ENCODE results near the gene ZACN. TPM values are rescaled to one million over a fixed set of nuclear protein-coding genes. Genes with fewer than 3 reads are reported as not detected.

Gene ZACN
- total RNA-seq, 2 donors from 2014 or later: 6.5 to 13.5 TPM

DNA sequence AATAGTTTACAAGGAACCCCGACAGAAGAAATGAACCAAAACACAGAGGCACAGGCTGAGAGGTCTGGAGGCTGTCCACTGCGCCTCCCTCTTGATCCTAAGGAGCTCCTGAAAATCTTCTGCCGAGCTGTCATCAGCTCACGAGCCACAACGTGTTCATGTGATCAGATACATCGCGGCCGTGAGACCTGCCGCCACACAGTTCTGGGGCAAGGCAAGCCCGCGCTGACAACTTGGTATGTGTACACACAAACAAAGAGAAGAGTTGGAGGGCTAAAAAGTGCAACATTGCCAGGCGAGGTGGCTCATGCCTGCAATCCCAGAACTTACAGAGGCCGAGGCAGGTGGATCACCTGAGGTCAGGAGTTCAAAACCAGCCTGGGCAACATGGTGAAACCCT is 17.0 kb downstream of the ZACN start:
- Mint-ChIP-seq H3K4me1 (peaks cover 4% of the 10 kb centered on the region), H3K36me3 (ENCODE audit: low read depth) (peaks cover 86% of the 10 kb centered on the region), H3K27ac (no peak overlapping the region), H3K4me3 (no peak overlapping the region), H3K27me3 (no peaks in the 10 kb centered on the region), H3K9me3 (no peaks in the 10 kb centered on the region)
- ATAC-seq (replicated peaks): no peak

- Mint-ChIP-seq H3K4me3 (no peak overlapping the region), H3K36me3 (ENCODE audit: low read depth) (peaks cover 86% of the 10 kb centered on the region), H3K27ac (no peak overlapping the region), H3K27me3 (no peaks in the 10 kb centered on the region), H3K9me3 (no peaks in the 10 kb centered on the region), H3K4me1 (peaks cover 12% of the 10 kb centered on the region)
- ATAC-seq (replicated peaks): no peak
Observed at GRCh38 chr17:76097716-76098295, 18.8 kb downstream of the ZACN start.

DNA sequence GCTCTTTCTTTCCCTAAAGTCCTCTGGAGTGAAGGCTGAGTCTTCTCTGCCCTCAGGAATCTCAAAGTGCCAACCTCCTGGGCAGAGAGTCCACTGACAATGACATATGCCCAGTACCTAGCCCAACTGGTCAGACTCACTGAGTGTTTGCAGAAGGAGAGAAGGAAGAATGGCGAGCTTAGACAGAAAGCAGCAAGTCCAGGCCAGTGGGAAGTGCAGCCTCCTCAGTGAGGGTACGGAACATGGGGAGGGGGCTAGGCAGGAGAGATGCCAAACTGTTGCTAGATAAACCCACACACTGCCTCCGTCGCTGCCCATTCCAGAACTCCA is 23.9 kb downstream of the ZACN start:
- Mint-ChIP-seq H3K27ac (peak overlapping the region; percentile 97), H3K4me3 (peak overlapping the region; percentile 94), H3K9me3 (no peaks in the 10 kb centered on the region), H3K27me3 (no peaks in the 10 kb centered on the region), H3K36me3 (ENCODE audit: low read depth) (peaks cover 47% of the 10 kb centered on the region), H3K4me1 (peaks cover 12% of the 10 kb centered on the region)
- ATAC-seq (replicated peaks): no peak

GRCh38 chr17:76103274-76104139 is 24.5 kb downstream of the ZACN start, which contains the start of gene EXOC7:
Gene EXOC7, minus strand, starts transcription at chr17:76103787. Its CDS starts 95 bp downstream, at chr17:76103692.
- Mint-ChIP-seq H3K27ac (peak within 1 kb of the TSS; percentile 97), H3K4me3 (peak within 1 kb of the TSS; percentile 94), H3K9me3 (no peaks in the 10 kb centered on the region), H3K36me3 (ENCODE audit: low read depth) (peaks cover 41% of the 10 kb centered on the region), H3K4me1 (peaks cover 12% of the 10 kb centered on the region), H3K27me3 (no peaks in the 10 kb centered on the region)
- ATAC-seq (replicated peaks): peak; percentile 95

GRCh38 chr17:76104140-76104895 is 25.3 kb downstream of the ZACN start:
- Mint-ChIP-seq H3K27me3 (no peaks in the 10 kb centered on the region), H3K4me1 (peaks cover 12% of the 10 kb centered on the region), H3K9me3 (no peaks in the 10 kb centered on the region), H3K27ac (peak overlapping the region; percentile 97), H3K4me3 (peak overlapping the region; percentile 94), H3K36me3 (ENCODE audit: low read depth) (peaks cover 33% of the 10 kb centered on the region)
- ATAC-seq (replicated peaks): no peak

DNA sequence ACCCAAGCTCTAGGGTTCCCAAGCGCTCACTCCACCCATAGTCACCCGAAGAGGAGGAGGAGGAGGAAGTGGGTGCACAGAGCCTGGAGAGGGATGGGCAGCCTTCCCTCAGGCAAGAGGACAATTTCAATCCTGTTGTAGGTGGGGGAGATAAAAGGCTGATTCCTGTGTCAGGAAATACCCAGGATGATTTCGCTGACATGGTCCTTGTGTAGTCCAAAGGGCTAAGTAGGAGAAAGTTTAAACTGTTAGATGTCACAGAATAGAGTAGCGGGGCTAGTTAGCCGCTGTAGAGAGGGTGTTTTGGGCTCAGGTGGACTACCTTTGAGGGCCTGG is 25.9 kb downstream of the ZACN start:
- Mint-ChIP-seq H3K4me1 (peaks cover 11% of the 10 kb centered on the region), H3K27ac (peak overlapping the region; percentile 72), H3K36me3 (ENCODE audit: low read depth) (peaks cover 27% of the 10 kb centered on the region), H3K27me3 (no peaks in the 10 kb centered on the region), H3K4me3 (peak overlapping the region; percentile 94), H3K9me3 (no peaks in the 10 kb centered on the region)
- ATAC-seq (replicated peaks): no peak

DNA sequence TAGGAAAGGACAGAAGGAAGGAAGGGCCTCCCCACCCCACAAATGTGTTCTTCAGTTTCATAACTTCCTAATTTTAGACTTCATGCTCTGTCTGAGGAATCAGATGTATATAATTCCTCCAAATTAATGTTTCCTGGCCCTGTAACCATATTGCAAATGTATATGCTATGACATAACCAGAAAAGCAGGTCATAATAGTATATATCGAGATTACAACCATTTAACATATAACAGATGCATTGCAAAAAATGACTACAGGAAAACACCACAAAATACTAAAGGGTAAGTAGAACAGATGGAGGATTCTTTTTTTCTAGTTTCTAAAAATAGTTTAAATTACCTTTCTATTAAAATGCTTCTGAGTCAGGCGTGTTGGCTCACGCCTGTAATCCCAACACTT is 27.7 kb downstream of the ZACN start:
- Mint-ChIP-seq H3K9me3 (no peaks in the 10 kb centered on the region), H3K27ac (no peak overlapping the region), H3K4me1 (peaks cover 4% of the 10 kb centered on the region), H3K4me3 (no peak overlapping the region), H3K36me3 (ENCODE audit: low read depth) (peaks cover 13% of the 10 kb centered on the region), H3K27me3 (no peaks in the 10 kb centered on the region)
- no peak for ATAC-seq (replicated peaks)

DNA sequence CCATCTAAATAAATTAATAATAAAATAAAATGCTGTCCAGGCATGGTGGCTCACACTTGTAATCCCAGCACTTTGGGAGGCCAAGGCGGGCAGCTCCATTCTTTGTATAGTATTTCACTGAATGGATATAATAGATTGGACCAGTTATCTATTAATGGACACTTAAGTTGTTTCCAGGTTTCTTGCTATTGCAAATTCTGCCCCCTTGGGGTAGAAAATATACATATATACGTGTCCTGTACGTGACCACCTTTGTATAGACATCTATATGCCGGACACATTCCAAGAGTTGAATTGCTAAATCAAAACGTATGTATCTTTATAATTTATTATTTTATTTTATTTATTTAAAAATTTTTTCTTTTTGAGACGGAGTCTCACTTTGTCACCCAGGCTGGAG is 28.5 kb downstream of the ZACN start:
- Mint-ChIP-seq H3K27ac (no peak overlapping the region), H3K4me3 (no peak overlapping the region), H3K4me1 (no peaks in the 10 kb centered on the region), H3K9me3 (no peaks in the 10 kb centered on the region), H3K36me3 (ENCODE audit: low read depth) (peaks cover 6% of the 10 kb centered on the region), H3K27me3 (no peaks in the 10 kb centered on the region)
- ATAC-seq (replicated peaks): no peak

DNA sequence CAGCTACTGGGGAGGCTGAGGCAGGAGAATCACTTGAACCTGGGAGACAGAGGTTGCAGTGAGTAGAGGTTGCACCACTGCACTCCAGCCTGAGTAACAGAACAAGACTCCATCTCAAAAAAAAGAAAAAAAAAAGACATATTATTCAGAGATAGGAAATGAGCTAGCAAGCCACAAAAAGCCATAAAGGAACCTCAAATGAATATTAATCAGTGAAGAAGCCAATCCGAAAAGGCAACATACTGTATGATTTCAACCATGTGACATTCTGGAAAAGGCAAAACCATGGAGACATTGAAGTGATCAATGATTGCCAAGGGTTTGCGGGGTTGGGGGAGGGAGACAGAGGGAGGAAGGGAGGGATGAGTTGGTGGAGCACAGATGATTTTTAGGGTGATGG is 33.0 kb downstream of the ZACN start:
- no peaks in the 10 kb centered on the region for H3K9me3 Mint-ChIP-seq
- H3K36me3 Mint-ChIP-seq (ENCODE audit: low read depth): no peaks in the 10 kb centered on the region
- no peaks in the 10 kb centered on the region for H3K4me1 Mint-ChIP-seq
- no peaks in the 10 kb centered on the region for H3K27me3 Mint-ChIP-seq
- ATAC-seq (replicated peaks): no peak
- H3K4me3 Mint-ChIP-seq: no peak overlapping the region
- H3K27ac Mint-ChIP-seq: no peak overlapping the region

GRCh38 chr17:76115138-76115754 is 36.3 kb downstream of the ZACN start:
- H3K27ac Mint-ChIP-seq: no peak overlapping the region
- H3K4me1 Mint-ChIP-seq: no peaks in the 10 kb centered on the region
- no peaks in the 10 kb centered on the region for H3K36me3 Mint-ChIP-seq (ENCODE audit: low read depth)
- no peak overlapping the region for H3K4me3 Mint-ChIP-seq
- H3K27me3 Mint-ChIP-seq: no peaks in the 10 kb centered on the region
- no peak for ATAC-seq (replicated peaks)
- H3K9me3 Mint-ChIP-seq: no peaks in the 10 kb centered on the region

GRCh38 chr17:76119409-76120371 is 40.7 kb downstream of the ZACN start:
- Mint-ChIP-seq H3K4me3 (no peak overlapping the region), H3K9me3 (no peaks in the 10 kb centered on the region), H3K27me3 (no peaks in the 10 kb centered on the region), H3K27ac (no peak overlapping the region), H3K36me3 (ENCODE audit: low read depth) (no peaks in the 10 kb centered on the region), H3K4me1 (peaks cover 4% of the 10 kb centered on the region)
- no peak for ATAC-seq (replicated peaks)

DNA sequence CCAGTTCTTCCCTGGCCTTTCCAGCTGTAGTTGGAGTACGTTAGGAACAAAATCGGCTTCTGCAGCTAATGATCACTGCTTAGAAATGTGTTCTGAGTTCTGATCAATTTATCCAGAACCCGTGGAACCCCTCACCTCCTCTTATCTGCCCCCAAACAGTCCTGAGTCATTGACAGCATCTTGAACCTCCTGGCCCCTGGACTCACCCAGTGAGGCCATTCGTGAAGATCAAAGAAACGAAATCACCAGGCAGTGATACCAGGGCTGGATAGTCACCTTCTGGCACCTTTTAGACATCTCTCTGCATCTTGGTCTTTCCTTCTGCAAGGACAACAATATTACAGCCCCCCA is 41.7 kb downstream of the ZACN start:
- no peaks in the 10 kb centered on the region for H3K27me3 Mint-ChIP-seq
- H3K9me3 Mint-ChIP-seq: no peaks in the 10 kb centered on the region
- peaks cover 4% of the 10 kb centered on the region for H3K4me1 Mint-ChIP-seq
- H3K36me3 Mint-ChIP-seq (ENCODE audit: low read depth): no peaks in the 10 kb centered on the region
- H3K4me3 Mint-ChIP-seq: peak overlapping the region; percentile 52
- peak overlapping the region; percentile 54 for H3K27ac Mint-ChIP-seq
- no peak for ATAC-seq (replicated peaks)

DNA sequence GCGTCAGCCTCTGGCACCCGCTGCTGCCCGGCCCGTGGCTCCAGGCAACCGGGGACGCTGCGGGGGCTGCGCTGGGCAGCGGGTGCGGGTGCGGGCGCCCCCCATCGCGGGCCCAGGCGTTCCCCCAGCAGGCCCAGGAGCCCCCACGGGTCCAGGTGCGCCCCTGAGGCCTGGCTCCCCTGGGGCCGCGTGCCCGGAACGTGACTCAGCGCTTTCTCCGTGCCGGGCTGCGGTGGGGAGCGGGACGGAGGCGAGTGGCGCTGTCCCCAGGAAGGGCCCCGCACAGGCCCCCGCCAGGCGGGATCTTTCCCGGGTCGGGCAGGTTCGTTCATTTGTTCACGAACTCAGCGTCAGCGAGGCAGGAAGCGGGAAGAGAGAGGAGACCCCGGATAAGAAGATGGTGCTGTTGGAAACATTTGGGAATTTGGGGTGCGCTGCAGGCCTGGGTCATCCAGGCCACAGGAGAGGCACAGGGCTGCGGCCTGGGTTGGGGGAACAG is 43.0 kb downstream of the ZACN start:
- Mint-ChIP-seq H3K27me3 (no peaks in the 10 kb centered on the region), H3K36me3 (ENCODE audit: low read depth) (no peaks in the 10 kb centered on the region), H3K9me3 (no peaks in the 10 kb centered on the region), H3K4me1 (peaks cover 4% of the 10 kb centered on the region), H3K27ac (peak overlapping the region; percentile 76), H3K4me3 (peak overlapping the region; percentile 25)
- ATAC-seq (replicated peaks): peak; percentile 22

All from activated T-helper 17 cell treated with anti-CD3 and anti-CD28 coated beads, Interleukin-2, amount 50 U/mL, for 72 hours (primary cell).